Cardiac septum (tissue), 1 donor: ENCODE measurements around the gene IVD. TPM values are rescaled to one million over a fixed set of nuclear protein-coding genes. Genes with fewer than 3 reads are reported as not detected.
"Not testable (repeated sequence)": the region's sequence is repeated elsewhere in the genome, so short reads cannot be mapped to it uniquely, and the experiment has no call there.

Experiments
- DNase-seq: peaks from one replicate; pipeline ENCODE4 v3.0.0-alpha.2; 2020; ENCODE audit warnings: low spot score
- intact Hi-C: fragments of 100-400 bp; cut with DNase I; formaldehyde crosslinking; loops from one replicate; pipeline ENCODE4 v1.14.0; 2022
- total RNA-seq: library from RNA; stranded (reverse); fragmentation: NEBNext Ultra II Directional; extraction: Animal tissue kit (Norgen Biotek cat#: 25700); gene quantifications from one replicate; pipeline ENCODE4 v1.2.1, GENCODE V29; 2021
- donor health status: DM: no; HTN: no; CAD: no.

The IVD gene
- total RNA-seq, 1 donor from 2014 or later = 106 TPM

DNA sequence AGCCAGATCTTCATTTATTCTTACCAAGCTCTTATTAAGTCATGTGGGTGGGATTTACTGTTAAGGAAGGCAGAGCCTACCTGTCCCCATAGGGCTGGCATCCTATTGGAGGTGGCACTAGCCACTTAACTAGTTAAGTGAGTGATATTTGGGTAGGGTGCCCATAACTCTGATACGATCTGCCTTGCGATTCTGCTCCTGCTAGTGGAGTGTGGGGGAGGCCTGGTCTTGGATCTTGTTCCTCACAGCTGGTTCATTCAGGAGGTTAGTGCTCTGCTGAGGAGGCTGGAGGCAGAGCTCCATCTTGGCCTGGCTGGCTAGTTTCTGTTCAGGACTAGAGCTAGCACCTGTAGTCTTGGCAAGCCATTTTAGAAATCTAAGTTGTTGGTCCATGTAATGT, 44.5 kb downstream of the IVD start:
- intact Hi-C loops = no loop called here
- DNase-seq = no peak

DNA sequence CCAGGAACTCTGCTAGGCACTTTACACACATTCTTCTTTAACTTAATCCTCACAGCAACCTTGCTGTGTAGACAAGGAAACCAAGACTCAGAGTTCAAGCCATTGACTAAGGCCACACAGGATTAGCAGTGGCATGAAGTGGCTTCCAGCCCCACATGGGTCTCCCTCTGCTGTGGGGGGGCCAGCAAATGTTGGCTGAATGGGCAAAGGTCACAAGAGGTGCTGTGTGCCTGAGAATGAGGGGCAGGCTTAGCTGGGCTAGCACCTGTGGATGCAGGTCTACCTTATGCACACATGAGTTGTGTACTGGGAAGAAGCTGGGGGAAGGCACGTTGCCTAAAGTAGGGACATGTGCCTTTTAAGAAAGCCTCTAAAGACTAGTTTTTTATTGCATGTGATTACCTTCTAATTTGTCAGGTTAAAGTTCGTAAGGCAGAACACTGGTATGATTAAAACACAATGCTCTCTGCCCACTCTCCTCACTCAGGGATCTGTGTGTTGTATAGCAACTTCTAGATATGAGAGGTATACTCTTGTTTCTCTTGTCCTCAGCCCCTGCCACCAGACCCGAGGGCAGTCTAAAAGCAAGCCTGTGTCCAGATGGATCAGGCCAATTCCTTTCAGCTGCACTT, 46.0 kb downstream of the IVD start:
- no peak for DNase-seq
- intact Hi-C loops = no loop called here

DNA sequence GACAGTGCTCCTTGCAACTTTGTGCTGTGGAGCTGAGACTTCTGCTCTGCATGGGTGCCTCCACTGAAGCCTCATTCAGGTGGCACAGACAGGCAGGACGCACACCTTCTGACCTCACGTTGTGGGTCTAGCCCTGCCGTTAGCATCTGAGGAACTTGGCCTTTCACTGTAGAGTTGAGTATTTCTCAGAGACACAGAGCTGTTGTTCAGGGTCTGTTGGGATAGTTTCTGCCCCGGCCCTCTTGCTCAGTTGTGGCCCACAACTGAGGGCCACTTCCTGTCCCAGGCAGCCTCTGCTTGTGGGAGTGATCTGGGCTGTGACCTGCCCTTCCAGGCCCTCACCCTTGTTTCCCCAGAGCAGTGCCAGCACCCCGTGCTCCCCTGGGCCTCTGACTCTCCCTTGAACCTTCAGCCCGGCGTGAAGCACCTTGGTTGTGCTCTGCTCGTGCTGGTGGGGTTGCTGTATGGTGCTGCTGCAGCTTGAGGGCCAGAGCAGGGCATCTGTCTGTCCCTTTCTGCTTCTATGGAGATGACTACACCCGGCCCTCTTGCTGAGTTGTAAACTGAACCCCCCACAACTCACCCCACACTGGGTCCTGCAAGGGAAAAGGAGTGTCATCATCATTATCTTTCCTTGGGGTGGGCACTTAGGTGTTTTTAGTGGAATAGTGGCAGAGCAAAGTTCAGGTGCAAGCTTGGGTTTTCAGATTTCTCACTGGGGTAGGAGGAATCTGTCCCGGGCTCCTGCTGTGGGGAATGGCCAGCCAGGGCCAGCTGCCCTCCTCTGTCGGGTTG, 46.9 kb downstream of the IVD start:
- no peak for DNase-seq
- intact Hi-C loops = no loop called here

DNA sequence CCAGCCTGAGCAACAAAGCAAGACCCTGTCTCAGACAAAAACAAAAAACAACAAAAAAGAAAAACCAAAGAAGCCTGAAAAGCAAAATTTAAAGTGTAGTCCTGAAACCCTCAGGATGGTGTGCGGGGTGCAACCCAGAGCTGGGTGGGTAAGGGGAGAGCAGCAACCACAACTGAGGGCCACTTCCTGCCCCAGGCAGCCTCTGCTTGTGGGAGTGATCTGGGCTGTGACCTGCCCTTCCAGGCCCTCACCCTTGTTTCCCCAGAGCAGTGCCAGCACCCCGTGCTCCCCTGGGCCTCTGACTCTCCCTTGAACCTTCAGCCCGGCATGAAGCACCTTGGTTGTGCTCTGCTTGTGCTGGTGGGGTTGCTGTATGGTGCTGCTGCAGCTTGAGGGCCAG, 48.3 kb downstream of the IVD start:
- intact Hi-C loops, DNase-seq: not testable (repeated sequence)

GRCh38 chr15:40454904-40455391, 49.4 kb downstream of the IVD start:
- no peak for DNase-seq
- intact Hi-C loops = no loop called here

- no peak for DNase-seq
- intact Hi-C loops = no loop called here
Observed at GRCh38 chr15:40456299-40456712, 50.7 kb downstream of the IVD start.

- intact Hi-C loops = no loop called here
- DNase-seq = no peak
Observed at GRCh38 chr15:40456738-40457137, 51.1 kb downstream of the IVD start.

DNA sequence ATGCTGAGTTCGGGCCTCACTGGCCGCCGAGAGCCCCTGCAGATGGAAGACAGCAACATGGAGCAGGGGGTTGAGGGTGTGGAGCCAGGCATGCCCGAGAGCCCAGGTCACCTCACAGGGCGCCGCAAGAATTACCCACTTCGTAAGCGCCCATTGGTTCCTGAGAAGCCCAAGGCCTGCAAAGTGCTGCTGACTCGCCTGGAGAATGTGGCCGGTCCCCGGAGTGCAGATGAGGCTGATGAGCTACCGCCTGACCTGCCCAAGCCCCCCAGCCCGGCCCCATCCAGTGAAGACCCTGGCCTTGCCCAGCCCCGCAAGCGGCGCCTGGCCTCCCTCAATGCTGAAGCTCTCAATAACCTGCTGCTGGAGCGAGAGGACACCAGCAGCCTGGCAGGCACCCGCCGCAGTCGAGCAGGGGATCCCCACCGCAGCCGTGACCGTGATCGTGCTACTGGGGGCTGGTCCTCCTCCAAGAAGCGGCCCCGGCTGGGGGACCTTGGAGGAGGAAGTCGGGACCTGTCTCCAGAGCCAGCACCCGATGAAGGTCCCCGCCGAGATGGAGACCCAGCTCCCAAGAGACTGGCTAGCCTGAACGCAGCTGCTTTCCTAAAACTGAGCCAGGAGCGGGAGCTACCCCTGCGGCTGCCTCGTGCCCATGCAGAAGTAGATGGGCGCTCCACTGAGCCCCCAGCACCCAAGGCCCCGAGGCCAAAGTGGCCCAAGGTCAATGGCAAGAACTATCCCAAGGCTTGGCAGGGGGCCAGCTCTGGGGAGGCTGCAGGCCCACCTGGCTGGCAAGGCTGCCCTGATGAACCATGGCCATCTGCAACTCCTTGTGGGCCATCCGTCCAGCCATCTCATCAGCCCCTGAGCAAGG, 53.1 kb downstream of the IVD start:
- intact Hi-C loops = no loop called here
- no peak for DNase-seq

- DNase-seq = no peak
- intact Hi-C loops = no loop called here
Observed at GRCh38 chr15:40459391-40460015, 53.9 kb downstream of the IVD start.

DNA sequence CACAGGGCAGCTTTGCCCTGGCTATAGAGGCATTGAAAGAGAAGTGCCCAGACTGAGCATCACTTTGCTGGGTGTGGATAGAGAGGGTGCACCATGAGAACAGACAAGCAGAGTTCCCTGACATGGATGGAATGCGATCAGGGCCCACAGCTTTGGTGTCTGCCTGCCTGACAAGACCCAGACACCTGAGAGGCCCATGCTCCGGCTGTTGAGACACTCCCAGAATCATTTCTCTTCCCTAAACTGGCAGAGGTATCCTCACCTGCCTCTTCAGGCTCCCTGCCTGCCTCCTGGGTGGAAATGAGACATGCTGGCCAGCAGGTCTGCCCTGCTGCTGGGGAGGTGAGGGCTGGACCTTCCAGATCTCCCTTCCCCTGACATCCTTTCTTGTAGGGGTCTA, 54.8 kb downstream of the IVD start:
- intact Hi-C loops = no loop called here
- DNase-seq = no peak

GRCh38 chr15:40461958-40462357, 56.4 kb downstream of the IVD start:
- DNase-seq = no peak
- intact Hi-C loops = no loop called here

- DNase-seq = no peak
- intact Hi-C loops = no loop called here
Observed at GRCh38 chr15:40463279-40463678, 57.7 kb downstream of the IVD start.

- intact Hi-C loops = no loop called here
- DNase-seq = no peak
Observed at GRCh38 chr15:40463886-40464545, 58.4 kb downstream of the IVD start.

DNA sequence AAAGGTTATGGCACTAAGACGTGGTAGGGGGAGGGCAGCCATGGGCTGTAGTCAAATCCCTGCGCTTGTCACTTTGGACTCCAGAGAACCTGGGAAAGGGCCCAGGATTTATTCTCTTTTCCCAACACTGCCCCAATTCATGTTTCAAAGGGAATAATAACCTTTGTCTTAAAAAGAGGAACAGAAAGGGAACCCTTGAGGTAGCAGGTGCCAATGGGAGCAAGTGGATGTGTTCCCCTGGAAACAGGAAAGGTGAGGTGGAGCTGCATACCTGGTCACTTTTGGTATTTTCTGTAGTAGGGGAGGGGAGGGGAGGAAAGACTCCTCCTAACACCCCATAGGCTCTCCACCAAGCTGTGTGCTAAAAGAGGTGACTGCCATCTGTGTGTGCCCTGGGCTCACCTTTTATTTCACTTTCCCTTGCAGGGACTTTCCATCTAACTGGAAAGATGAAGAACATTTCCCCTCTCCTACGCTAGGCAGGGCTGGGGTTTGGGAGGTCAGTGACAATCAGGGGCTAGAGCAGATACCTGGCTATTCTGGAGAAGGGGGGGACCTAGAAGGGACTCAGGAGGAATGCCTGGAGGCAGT, 59.1 kb downstream of the IVD start:
- intact Hi-C loops = no loop called here
- DNase-seq = no peak

GRCh38 chr15:40465939-40466338, 60.3 kb downstream of the IVD start:
- DNase-seq = no peak
- intact Hi-C loops = no loop called here

DNA sequence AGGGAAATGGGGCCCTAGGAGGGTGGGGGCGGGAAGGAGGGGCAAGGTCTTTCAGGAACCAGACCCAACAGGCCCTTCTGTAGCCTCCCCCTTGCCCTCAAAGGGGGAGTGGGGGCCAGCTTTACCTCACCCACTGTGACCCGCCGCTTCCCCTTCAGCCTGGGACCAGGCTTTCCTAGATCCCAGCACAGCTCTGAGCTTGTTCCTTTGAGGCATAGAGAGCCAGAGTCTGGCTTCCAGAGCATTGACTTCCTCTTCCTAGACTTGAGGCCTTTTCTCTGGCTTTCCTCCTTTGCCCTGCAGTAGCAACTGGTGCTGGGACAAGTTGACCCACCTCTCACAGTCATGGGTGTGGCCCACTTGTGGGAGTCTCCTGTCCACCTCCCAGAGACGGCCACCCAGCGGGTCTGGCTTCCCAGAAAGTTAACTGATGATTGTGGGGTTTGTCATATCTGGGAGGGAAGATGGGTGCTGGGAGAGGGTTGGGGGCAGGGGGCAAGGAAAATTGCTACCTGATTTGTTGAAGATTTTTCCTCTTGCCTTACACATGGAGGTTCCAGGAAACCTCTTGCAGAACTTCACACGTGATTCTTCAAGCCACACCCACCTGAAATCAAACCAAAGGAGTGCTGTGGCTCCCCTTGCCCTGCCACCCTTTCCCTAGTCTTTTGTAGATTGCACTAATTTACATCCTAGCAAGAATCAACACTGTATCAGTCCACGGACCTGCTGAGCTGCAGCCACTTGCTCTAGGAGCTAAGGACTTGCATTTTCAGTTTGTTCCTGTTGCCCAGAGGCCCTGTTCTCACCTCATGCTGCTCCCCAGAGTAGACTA, 61.0 kb downstream of the IVD start:
- intact Hi-C loops = no loop called here
- DNase-seq = no peak

GRCh38 chr15:40467261-40467615, 61.6 kb downstream of the IVD start:
- intact Hi-C loops = no loop called here

DNA sequence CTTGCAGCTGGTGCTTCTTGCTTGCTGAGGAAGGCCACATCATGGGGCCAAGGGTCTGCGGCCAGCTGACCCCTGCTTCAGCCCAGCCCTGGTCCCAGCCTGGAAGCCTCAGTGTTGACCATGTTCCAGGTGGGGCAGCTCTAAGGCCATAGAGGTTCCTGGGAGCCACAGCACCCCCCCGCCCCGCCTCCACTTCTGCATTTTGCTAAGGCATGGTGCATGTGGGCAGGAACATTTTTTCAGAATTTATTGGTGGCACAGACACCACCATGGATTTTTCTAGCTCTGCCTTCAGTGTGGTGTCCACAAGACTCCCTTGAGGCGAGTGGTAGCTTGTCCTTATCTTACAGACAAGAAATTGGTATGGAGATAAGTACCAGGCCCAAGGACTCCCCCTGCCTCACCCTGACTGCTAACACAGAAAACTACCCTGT, 63.3 kb downstream of the IVD start:
- no peak for DNase-seq
- intact Hi-C loops = no loop called here

More at GRCh38 chr15:40467261-40467615, 61.6 kb downstream of the IVD start:
- no peak for DNase-seq
